H9 (cell line): Measurements from ENCODE around the gene CDC42SE1. TPM values are rescaled to one million over a fixed set of nuclear protein-coding genes. Genes with fewer than 3 reads are reported as not detected.

ENCODE experiments used
- DNase-seq: peaks from one replicate; pipeline ENCODE4 v3.0.0-alpha.2; 2017
- H2AFZ ChIP-seq: one replicate; pipeline ENCODE4 v1.6.1; 2013; ENCODE audit warnings: mild to moderate bottlenecking, low read length, control low read depth, moderate library complexity
- H2AK5ac ChIP-seq: 2 replicates; pipeline ENCODE4 v1.6.1; 2013; ENCODE audit warnings: low read length, control low read depth, mixed read lengths; ENCODE audit not compliant: insufficient read length
- H2BK120ac ChIP-seq: one replicate; pipeline ENCODE4 v1.6.1; 2013; ENCODE audit warnings: low read depth, mild to moderate bottlenecking, low read length, control low read depth, inconsistent platforms; ENCODE audit not compliant: poor library complexity, severe bottlenecking
- H2BK12ac ChIP-seq: 2 replicates; pipeline ENCODE4 v1.6.1; 2013; ENCODE audit warnings: low read length, control low read depth, mixed read lengths, low read depth; ENCODE audit not compliant: insufficient read length
- H2BK15ac ChIP-seq: 2 replicates; pipeline ENCODE4 v1.6.1; 2013; ENCODE audit warnings: low read depth, low read length, control low read depth
- H2BK20ac ChIP-seq: one replicate; pipeline ENCODE4 v1.6.1; 2013; ENCODE audit warnings: low read depth, mild to moderate bottlenecking, low read length, control low read depth, inconsistent platforms; ENCODE audit not compliant: poor library complexity, severe bottlenecking
- H2BK5ac ChIP-seq: 2 replicates; pipeline ENCODE4 v1.6.1; 2013; ENCODE audit warnings: low read length, control low read depth, mixed read lengths; ENCODE audit not compliant: insufficient read length
- H3K14ac ChIP-seq: 2 replicates; pipeline ENCODE4 v1.6.1; 2013; ENCODE audit warnings: low read length, control low read depth; ENCODE audit not compliant: insufficient read depth
- H3K18ac ChIP-seq: 2 replicates; pipeline ENCODE4 v1.6.1; 2013; ENCODE audit warnings: low read depth, mild to moderate bottlenecking, mixed read lengths, low read length, control low read depth; ENCODE audit not compliant: insufficient read length
- H3K23ac ChIP-seq: 2 replicates; pipeline ENCODE4 v1.6.1; 2013; ENCODE audit warnings: low read length, control low read depth, mixed read lengths, low read depth; ENCODE audit not compliant: insufficient read length
- H3K23me2 ChIP-seq: 2 replicates; pipeline ENCODE4 v1.6.1; 2013; ENCODE audit warnings: low read depth, mild to moderate bottlenecking, mixed read lengths, low read length, control low read depth; ENCODE audit not compliant: insufficient read length, poor library complexity, severe bottlenecking
- H3K27ac ChIP-seq: 2 replicates; pipeline ENCODE4 v1.5.1; 2013; ENCODE audit warnings: low read length, control low read depth, mixed read lengths, low read depth; ENCODE audit not compliant: insufficient read length
- H3K27me3 ChIP-seq: 2 replicates; pipeline ENCODE4 v1.6.1; 2013; ENCODE audit warnings: low read length, control low read depth, inconsistent platforms; ENCODE audit not compliant: insufficient read depth
- H3K4ac ChIP-seq: 2 replicates; pipeline ENCODE4 v1.6.1; 2013; ENCODE audit warnings: low read depth, mild to moderate bottlenecking, control low read depth, inconsistent platforms, low read length, moderate library complexity
- H3K4me1 ChIP-seq: 2 replicates; pipeline ENCODE4 v1.6.1; 2013; ENCODE audit warnings: low read length, control low read depth, inconsistent platforms; ENCODE audit not compliant: insufficient read depth
- H3K4me2 ChIP-seq: 2 replicates; pipeline ENCODE4 v1.6.1; 2013; ENCODE audit warnings: low read length, control low read depth, mixed read lengths; ENCODE audit not compliant: insufficient read length, insufficient read depth
- H3K56ac ChIP-seq: 2 replicates; pipeline ENCODE4 v1.6.1; 2013; ENCODE audit warnings: low read depth, mild to moderate bottlenecking, mixed read lengths, low read length, control low read depth; ENCODE audit not compliant: insufficient read length
- H3K79me1 ChIP-seq: 2 replicates; pipeline ENCODE4 v1.6.1; 2013; ENCODE audit warnings: low read depth, mild to moderate bottlenecking, moderate library complexity, low read length, control low read depth, inconsistent platforms; ENCODE audit not compliant: insufficient read depth, poor library complexity, severe bottlenecking
- H3K79me2 ChIP-seq: 2 replicates; pipeline ENCODE4 v1.6.1; 2013; ENCODE audit warnings: low read length, control low read depth, inconsistent platforms; ENCODE audit not compliant: insufficient read depth
- H3K9ac ChIP-seq: 2 replicates; pipeline ENCODE4 v1.6.1; 2013; ENCODE audit warnings: low read length, control low read depth, mixed read lengths; ENCODE audit not compliant: insufficient read length; ENCODE audit errors: extremely low read depth
- H3K9me3 ChIP-seq: one replicate; pipeline ENCODE4 v1.6.1; 2013; ENCODE audit warnings: low read depth, low read length, inconsistent platforms; ENCODE audit not compliant: control insufficient read depth
- H3T11ph ChIP-seq: one replicate; pipeline ENCODE4 v1.6.1; 2013; ENCODE audit warnings: mild to moderate bottlenecking, low read length, control low read depth, inconsistent platforms
- H4K20me1 ChIP-seq: one replicate; pipeline ENCODE4 v1.6.1; 2013; ENCODE audit not compliant: control insufficient read depth, insufficient read length, insufficient read depth
- H4K5ac ChIP-seq: 2 replicates; pipeline ENCODE4 v1.6.1; 2013; ENCODE audit warnings: low read depth, mild to moderate bottlenecking, mixed read lengths, low read length, control low read depth; ENCODE audit not compliant: insufficient read length
- H4K8ac ChIP-seq: replicated peaks from 2 replicates; pipeline ENCODE4 v1.6.1; 2013; ENCODE audit warnings: low read length, control low read depth, mixed read lengths, low read depth; ENCODE audit not compliant: insufficient read length
- H4K91ac ChIP-seq: 2 replicates; pipeline ENCODE4 v1.6.1; 2013; ENCODE audit warnings: low read depth, mild to moderate bottlenecking, moderate library complexity, mixed read lengths, low read length, control low read depth; ENCODE audit not compliant: insufficient read length
- H3K27ac Mint-ChIP-seq, 3 experiments: 2 replicates in 2 of 3; 3 replicates in 1 of 3; pipeline ENCODE4 v1.8.0; 2020 to 2021; ENCODE audit warnings: mixed read lengths in 3 of 3, mild to moderate bottlenecking in 1 of 3, moderate library complexity in 1 of 3
- H3K27me3 Mint-ChIP-seq: 2 replicates; pipeline ENCODE4 v1.8.0; 2021; ENCODE audit warnings: low read depth, mild to moderate bottlenecking, moderate library complexity, mixed read lengths
- H3K36me3 Mint-ChIP-seq, 3 experiments: 2 replicates in 2 of 3; 3 replicates in 1 of 3; pipeline ENCODE4 v1.8.0; 2020 to 2021; ENCODE audit warnings: low read depth in 3 of 3, mixed read lengths in 3 of 3; ENCODE audit not compliant: insufficient read depth in 1 of 3
- H3K4me1 Mint-ChIP-seq, 2 experiments: 2 replicates each; pipeline ENCODE4 v1.8.0; 2020; ENCODE audit warnings: mixed read lengths in 2 of 2
- H3K4me3 Mint-ChIP-seq, 2 experiments: 2 replicates in 1 of 2; 3 replicates in 1 of 2; pipeline ENCODE4 v1.8.0; 2020 to 2021; ENCODE audit warnings: mild to moderate bottlenecking in 2 of 2, mixed read lengths in 2 of 2, moderate library complexity in 1 of 2
- H3K9me3 Mint-ChIP-seq, 2 experiments: 2 replicates in 1 of 2; 3 replicates in 1 of 2; pipeline ENCODE4 v1.8.0; 2020; ENCODE audit warnings: mild to moderate bottlenecking in 2 of 2, mixed read lengths in 2 of 2, moderate library complexity in 1 of 2
- CTCF ChIP-seq: fragments of 200-600 bp; sonication (generic); conservative IDR thresholded peaks from 3 replicates; pipeline ENCODE4 v1.8.0; 2021; ENCODE audit warnings: antibody characterized with exemption, mild to moderate bottlenecking
- WGBS: extraction: QIAGEN DNeasy Blood & Tissue Kit; methylation state at CpG from one replicate; pipeline ENCODE4 v1.1.7; 2013; ENCODE audit warnings: missing lambda C conversion rate, low lambda C conversion rate, mixed read lengths; ENCODE audit not compliant: insufficient read length; ENCODE audit errors: extremely low coverage; 5-methylcytosine and 5-hydroxymethylcytosine counted together
- total RNA-seq: library from RNA; stranded (reverse); gene quantifications from 2 replicates; pipeline ENCODE4 v1.2.1, GENCODE V29; 2021

Gene CDC42SE1
- total RNA-seq, 1 experiment from 2014 or later, result 87.3 TPM

DNA sequence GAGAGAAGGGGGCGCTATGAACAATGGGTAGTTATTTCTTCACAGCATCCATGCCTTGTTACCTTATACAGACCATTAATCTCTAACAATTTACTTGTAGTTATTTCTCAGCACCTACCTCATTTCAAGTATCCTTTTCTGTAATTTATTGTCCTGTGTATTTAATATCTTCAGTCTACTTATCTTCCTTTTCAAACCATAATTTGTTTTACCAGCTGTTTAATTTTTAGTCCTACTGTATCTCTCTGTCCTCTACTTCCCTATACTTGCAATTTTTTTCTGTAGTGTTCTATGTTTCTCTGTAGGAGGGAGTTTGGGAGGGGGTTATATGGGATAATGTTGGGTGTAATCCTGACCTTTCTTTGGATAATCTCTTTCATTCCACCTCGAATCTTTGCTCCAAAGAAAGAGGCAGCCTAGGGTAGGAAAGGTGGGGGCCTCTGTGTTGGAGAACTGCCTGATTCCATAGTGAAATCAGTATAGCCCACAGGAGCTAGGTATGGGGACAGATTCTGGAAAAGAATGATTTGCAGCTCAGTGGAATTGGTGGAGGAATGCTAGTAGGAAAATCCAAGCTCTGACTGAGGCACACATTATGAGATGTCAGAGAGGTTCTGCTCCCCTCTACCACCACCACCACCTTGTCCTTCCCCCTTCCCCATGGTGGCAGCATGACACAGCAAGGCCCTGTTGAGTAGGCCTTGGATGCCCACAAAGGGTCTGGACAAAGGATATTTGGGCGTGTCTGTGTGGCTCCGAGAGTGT, 1.4 kb upstream of the CDC42SE1 start:
- Histone ChIP-seq H4K5ac (no peak overlapping the region), H2AFZ (no peak overlapping the region), H3K18ac (no peak overlapping the region), H4K20me1 (no peaks in the 10 kb centered on the region), H4K8ac (no peak overlapping the region), H3T11ph (no peak overlapping the region), H3K14ac (no peak overlapping the region), H3K23ac (no peak overlapping the region), H2BK12ac (no peak overlapping the region), H3K79me1 (peaks cover 12% of the 10 kb centered on the region), H3K27ac (peak overlapping the region; percentile 5), H2AK5ac (no peak overlapping the region), H3K4me2 (peak overlapping the region; percentile 86), H3K23me2 (peaks cover 22% of the 10 kb centered on the region), H3K56ac (no peak overlapping the region), H3K4ac (no peak overlapping the region), H3K9ac (peak overlapping the region; percentile 60), H2BK5ac (no peak overlapping the region), H4K91ac (no peak overlapping the region), H3K79me2 (peaks cover 33% of the 10 kb centered on the region; the same call in 1 of the 2 replicates), H2BK20ac (no peak overlapping the region), H3K27me3 (no peaks in the 10 kb centered on the region), H3K9me3 (no peaks in the 10 kb centered on the region), H2BK120ac (no peak overlapping the region), H2BK15ac (no peak overlapping the region), H3K4me1 (peaks cover 7% of the 10 kb centered on the region; the same call in 1 of the 2 replicates)
- no CpG with 5 or more reads among the region's 4 CpGs for WGBS
- Mint-ChIP-seq H3K9me3 (no peaks in the 10 kb centered on the region), H3K27ac (peak overlapping the region; percentile 71 to 98 (median 96)), H3K36me3 (peaks cover 17 to 34% (median 28%) of the 10 kb centered on the region in 3 experiments), H3K4me1 (peaks cover 48 to 54% of the 10 kb centered on the region in 2 experiments), H3K27me3 (no peaks in the 10 kb centered on the region), H3K4me3 (peak overlapping the region; percentile 94 to 98)
- no peak for DNase-seq
- TF ChIP-seq CTCF, result no peak
